Measurements from ENCODE around the gene RASA1. TPM values are rescaled to one million over a fixed set of nuclear protein-coding genes. Genes with fewer than 3 reads are reported as not detected.

RASA1 gene
- total and polyA plus RNA-seq, 2 experiments from 2014 or later = 32.1 to 67.8 TPM

DNA sequence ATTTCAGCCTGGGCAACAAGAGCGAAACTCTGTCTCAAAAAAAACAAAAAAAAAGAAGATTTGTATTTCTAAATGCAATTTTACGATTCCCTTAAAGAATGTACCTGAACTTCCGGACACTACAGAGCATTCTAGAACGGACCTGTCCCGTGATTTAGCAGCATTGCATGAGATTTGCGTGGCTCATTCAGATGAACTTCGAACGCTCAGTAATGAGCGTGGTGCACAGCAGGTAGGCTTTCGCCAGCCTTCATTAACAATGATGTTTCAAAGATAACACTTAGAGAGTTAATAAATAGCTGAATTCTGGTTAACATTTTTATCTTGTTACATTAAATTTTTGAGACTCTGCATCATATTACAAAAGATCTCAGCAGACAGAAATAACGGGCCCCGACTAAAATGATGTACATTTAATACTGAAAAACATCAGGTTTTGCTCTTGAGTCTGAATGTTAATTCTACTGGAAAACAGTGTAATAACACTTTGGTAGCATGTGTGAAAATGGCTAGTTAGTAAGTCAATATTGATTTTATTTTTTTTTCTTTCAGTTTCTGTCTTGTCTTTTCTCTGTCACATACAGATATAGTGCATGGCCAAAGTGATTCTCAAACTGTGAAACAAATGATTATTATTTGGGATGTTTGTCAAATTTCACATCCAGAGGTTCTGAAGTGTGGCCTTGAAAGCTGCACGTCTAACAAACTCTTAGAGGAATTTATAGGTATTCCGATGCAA, 121.8 kb downstream of the RASA1 start:
- Histone ChIP-seq H3K4me2 (ENCODE audit: unreplicated experiment) (no peak overlapping the region), H3K27me3 (replicated peaks; ENCODE audit: insufficient read depth) (no peaks in the 10 kb centered on the region), H4K20me1 (ENCODE audit: insufficient read depth) (no peaks in the 10 kb centered on the region), H3F3A (ENCODE audit: insufficient read depth) (peaks cover 95% of the 10 kb centered on the region), H3K9me2 (ENCODE audit: insufficient read depth) (no peaks in the 10 kb centered on the region), H3K27ac (no peak overlapping the region), H3K4me1 (ENCODE audit: insufficient read depth) (peaks cover 52% of the 10 kb centered on the region), H2AFZ (no peak overlapping the region), H3K4me3 (no peak overlapping the region), H3K9me3 (ENCODE audit: low read depth) (no peaks in the 10 kb centered on the region), H3K79me2 (ENCODE audit: insufficient read depth) (peaks cover 51% of the 10 kb centered on the region), H3K36me3 (ENCODE audit: low read depth) (peaks cover 80% of the 10 kb centered on the region), H3K9ac (no peak overlapping the region)
- in situ Hi-C loops (cut with MboI) = no loop called here
- TF ChIP-seq EZH2phosphoT487 (IDR thresholded peaks at IDR 0.05; ENCODE audit: insufficient read depth, low read depth) = no peak
- WGBS, 2 experiments (ENCODE audit: low coverage in 1 of 2, low lambda C conversion rate in 2 of 2, missing lambda C conversion rate in 2 of 2) = 94 to 95% methylated on average over 14 of the region's 14 CpGs
- DNase-seq = no peak

DNA sequence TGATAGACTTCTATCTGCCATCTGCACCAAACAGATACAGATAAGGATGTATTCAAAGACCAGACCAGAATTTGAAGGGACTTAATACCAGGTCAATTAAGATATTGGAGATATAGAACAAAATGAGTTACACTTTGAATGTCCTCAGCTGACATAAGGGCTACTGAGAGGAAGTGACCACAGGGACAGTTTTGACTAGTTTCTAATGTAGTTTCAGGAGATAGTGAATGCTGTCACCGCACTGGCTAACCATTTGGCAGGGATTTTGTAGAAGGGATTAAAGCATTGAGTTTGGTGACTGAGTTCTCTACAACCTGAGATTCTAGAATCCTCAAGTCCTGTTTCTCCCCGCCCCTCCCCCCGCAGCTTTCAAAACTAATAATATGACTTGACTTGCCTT, 122.4 kb downstream of the RASA1 start:
- no peak overlapping the region for H2AFZ ChIP-seq
- H3K36me3 ChIP-seq (ENCODE audit: low read depth) = peaks cover 79% of the 10 kb centered on the region
- H3F3A ChIP-seq (ENCODE audit: insufficient read depth) = peaks cover 95% of the 10 kb centered on the region
- H3K79me2 ChIP-seq (ENCODE audit: insufficient read depth) = peaks cover 51% of the 10 kb centered on the region
- H3K9me3 ChIP-seq (ENCODE audit: low read depth) = no peaks in the 10 kb centered on the region
- H3K4me3 ChIP-seq = no peak overlapping the region
- in situ Hi-C loops (cut with MboI) = no loop called here
- no peaks in the 10 kb centered on the region for H3K27me3 ChIP-seq (replicated peaks; ENCODE audit: insufficient read depth)
- WGBS, 2 experiments (ENCODE audit: low coverage in 1 of 2, low lambda C conversion rate in 2 of 2, missing lambda C conversion rate in 2 of 2) = 98 to 99% methylated on average over 3 of the region's 3 CpGs
- H3K27ac ChIP-seq = 0 out of 2 replicates have a peak overlapping the region, but pooled peaks have one; percentile 13
- TF ChIP-seq EZH2 (IDR thresholded peaks at IDR 0.05; ENCODE audit: insufficient read depth, poor library complexity, severe bottlenecking) (no peak), EZH2phosphoT487 (IDR thresholded peaks at IDR 0.05; ENCODE audit: insufficient read depth, low read depth) (no peak)
- H3K9ac ChIP-seq = no peak overlapping the region
- H4K20me1 ChIP-seq (ENCODE audit: insufficient read depth) = no peaks in the 10 kb centered on the region
- H3K4me2 ChIP-seq (ENCODE audit: unreplicated experiment) = no peak overlapping the region
- H3K4me1 ChIP-seq (ENCODE audit: insufficient read depth) = peaks cover 58% of the 10 kb centered on the region
- no peak for DNase-seq
- no peaks in the 10 kb centered on the region for H3K9me2 ChIP-seq (ENCODE audit: insufficient read depth)

DNA sequence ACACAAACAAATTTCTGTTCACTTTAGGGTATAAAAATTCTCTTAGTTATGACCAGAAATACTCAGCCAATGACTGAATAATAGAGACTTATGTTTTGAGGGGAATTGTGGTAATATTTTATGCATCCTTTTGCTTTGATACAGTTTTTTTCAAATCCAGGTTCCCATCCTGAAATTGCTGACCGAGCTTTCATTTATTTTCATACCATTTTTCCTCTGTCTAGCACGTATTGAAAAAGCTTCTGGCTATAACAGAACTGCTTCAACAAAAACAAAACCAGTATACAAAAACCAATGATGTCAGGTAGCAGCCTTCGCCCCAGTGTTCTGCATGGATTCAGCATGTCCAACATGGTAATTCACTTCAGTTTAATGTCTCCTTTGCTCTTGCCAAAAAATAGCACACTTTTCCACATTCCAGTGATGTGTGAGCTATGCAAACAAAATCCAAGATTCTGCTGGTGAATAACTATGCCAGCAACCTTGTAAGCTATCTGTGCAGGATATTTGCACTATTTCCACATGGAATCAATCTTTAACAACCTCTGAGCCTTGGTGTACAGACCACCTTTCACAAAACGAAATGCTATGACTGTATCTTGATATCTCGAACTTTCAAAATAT, 123.0 kb downstream of the RASA1 start:
- Histone ChIP-seq H3K4me2 (ENCODE audit: unreplicated experiment) (no peak overlapping the region), H3K27me3 (replicated peaks; ENCODE audit: insufficient read depth) (no peaks in the 10 kb centered on the region), H2AFZ (no peak overlapping the region), H4K20me1 (ENCODE audit: insufficient read depth) (no peaks in the 10 kb centered on the region), H3K9me2 (ENCODE audit: insufficient read depth) (no peaks in the 10 kb centered on the region), H3F3A (ENCODE audit: insufficient read depth) (peaks cover 94% of the 10 kb centered on the region), H3K4me3 (no peak overlapping the region), H3K9me3 (ENCODE audit: low read depth) (no peaks in the 10 kb centered on the region), H3K36me3 (ENCODE audit: low read depth) (peaks cover 78% of the 10 kb centered on the region), H3K27ac (peak overlapping the region; percentile 13; the same call in 1 of the 2 replicates), H3K79me2 (ENCODE audit: insufficient read depth) (peaks cover 50% of the 10 kb centered on the region), H3K4me1 (ENCODE audit: insufficient read depth) (peaks cover 58% of the 10 kb centered on the region), H3K9ac (no peak overlapping the region)
- in situ Hi-C loops (cut with MboI) = no loop called here
- TF ChIP-seq EZH2 (IDR thresholded peaks at IDR 0.05; ENCODE audit: insufficient read depth, poor library complexity, severe bottlenecking) (no peak), EZH2phosphoT487 (IDR thresholded peaks at IDR 0.05; ENCODE audit: insufficient read depth, low read depth) (no peak)
- peak; percentile 31 for DNase-seq
- 80 to 86% methylated on average over 5 of the region's 5 CpGs for WGBS, 2 experiments (ENCODE audit: low coverage in 1 of 2, low lambda C conversion rate in 2 of 2, missing lambda C conversion rate in 2 of 2)

DNA sequence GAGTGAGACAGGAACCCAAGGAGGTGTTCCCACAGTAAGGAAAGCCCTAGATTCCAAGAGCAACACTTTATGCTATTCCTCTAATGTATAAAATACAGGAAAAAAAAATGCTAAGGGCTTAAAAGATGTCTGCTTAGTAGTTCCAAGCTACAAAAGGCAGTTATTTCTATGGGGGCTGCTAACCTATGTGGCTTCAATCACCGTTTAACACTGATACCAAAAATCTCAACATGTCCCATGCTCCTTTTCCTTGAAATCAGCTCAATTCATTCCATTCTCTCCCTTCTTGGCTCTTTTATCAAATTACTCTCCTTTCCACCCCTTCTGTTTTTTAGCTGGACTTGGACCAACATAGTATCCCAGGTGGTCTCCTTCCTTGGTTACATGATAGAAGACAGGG, 124.5 kb downstream of the RASA1 start:
- Histone ChIP-seq H2AFZ (no peak overlapping the region), H3K36me3 (ENCODE audit: low read depth) (peaks cover 64% of the 10 kb centered on the region), H3K27me3 (replicated peaks; ENCODE audit: insufficient read depth) (no peaks in the 10 kb centered on the region), H3K27ac (peak overlapping the region; percentile 92), H3F3A (ENCODE audit: insufficient read depth) (peaks cover 87% of the 10 kb centered on the region), H4K20me1 (ENCODE audit: insufficient read depth) (no peaks in the 10 kb centered on the region), H3K9me3 (ENCODE audit: low read depth) (no peaks in the 10 kb centered on the region), H3K4me1 (ENCODE audit: insufficient read depth) (peaks cover 58% of the 10 kb centered on the region), H3K9me2 (ENCODE audit: insufficient read depth) (no peaks in the 10 kb centered on the region), H3K4me3 (no peak overlapping the region), H3K79me2 (ENCODE audit: insufficient read depth) (peaks cover 50% of the 10 kb centered on the region), H3K9ac (peak overlapping the region; percentile 63; the same call in 1 of the 2 replicates), H3K4me2 (ENCODE audit: unreplicated experiment) (peak overlapping the region; percentile 71)
- 94 to 97% methylated on average over 1 of the region's 1 CpG for WGBS, 2 experiments (ENCODE audit: low coverage in 1 of 2, low lambda C conversion rate in 2 of 2, missing lambda C conversion rate in 2 of 2)
- TF ChIP-seq EZH2 (IDR thresholded peaks at IDR 0.05; ENCODE audit: insufficient read depth, poor library complexity, severe bottlenecking) (no peak), EZH2phosphoT487 (IDR thresholded peaks at IDR 0.05; ENCODE audit: insufficient read depth, low read depth) (no peak)
- DNase-seq = no peak
- in situ Hi-C loops (cut with MboI) = no loop called here
